H1 (cell line): Measurements from ENCODE around the gene PLBD1. TPM values are rescaled to one million over a fixed set of nuclear protein-coding genes. Genes with fewer than 3 reads are reported as not detected.

Experiments
- CTCF ChIA-PET: fragments of 300-600 bp; sonication (Branson Sonifier 250); formaldehyde crosslinking; loops from one replicate; lab custom pipeline; 2021; ENCODE audit not compliant: partially characterized antibody; lab: Charles Lee
- POLR2A ChIA-PET: fragments of 300-600 bp; sonication (Branson Sonifier 250); formaldehyde crosslinking; loops from one replicate; lab custom pipeline; 2021; ENCODE audit warnings: inconsistent platforms; ENCODE audit not compliant: partially characterized antibody; lab: Charles Lee
- DNase-seq, 2 experiments: peaks; one replicate each; pipeline versions ENCODE4 v3.0.0 to v3.0.0-alpha.2; 2010 to 2022; ENCODE audit warnings: low spot score in 2 of 2, low read depth in 1 of 2, mixed read lengths in 1 of 2
- FAIRE-seq: peaks from 2 replicates; lab custom pipeline; 2011; peaks lifted over from hg19 to GRCh38; lab: Jason Lieb, UNC
- H2AFZ ChIP-seq: 2 replicates; pipeline ENCODE4 v1.8.1; 2012; ENCODE audit warnings: low read length, inconsistent platforms
- H2AK5ac ChIP-seq: 2 replicates; pipeline ENCODE4 v1.6.1; 2013; ENCODE audit warnings: low read depth, low read length
- H2BK120ac ChIP-seq: replicated peaks from 2 replicates; pipeline ENCODE3; 2013; ENCODE audit warnings: low read depth, low read length, inconsistent platforms
- H2BK12ac ChIP-seq: 2 replicates; pipeline ENCODE4 v1.6.1; 2013; ENCODE audit warnings: low read depth, low read length
- H2BK15ac ChIP-seq: 2 replicates; pipeline ENCODE4 v1.6.1; 2013; ENCODE audit warnings: low read length
- H2BK20ac ChIP-seq: 2 replicates; pipeline ENCODE4 v1.6.1; 2013; ENCODE audit warnings: low read length
- H2BK5ac ChIP-seq: 2 replicates; pipeline ENCODE4 v1.6.1; 2013; ENCODE audit warnings: low read depth, low read length
- H3K14ac ChIP-seq: 2 replicates; pipeline ENCODE4 v1.6.1; 2013; ENCODE audit warnings: inconsistent platforms; ENCODE audit not compliant: insufficient read length
- H3K18ac ChIP-seq: 2 replicates; pipeline ENCODE4 v1.6.1; 2013; ENCODE audit warnings: low read length; ENCODE audit errors: extremely low read depth
- H3K23ac ChIP-seq: 2 replicates; pipeline ENCODE4 v1.6.1; 2013; ENCODE audit warnings: inconsistent platforms; ENCODE audit not compliant: insufficient read length
- H3K23me2 ChIP-seq: 2 replicates; pipeline ENCODE4 v1.6.1; 2013; ENCODE audit warnings: low read depth, low read length
- H3K27ac ChIP-seq: 2 replicates; pipeline ENCODE4 v1.6.1; 2011; ENCODE audit warnings: low read depth, low read length, inconsistent platforms
- H3K27me3 ChIP-seq, 4 experiments: replicated peaks in 1 of 4; 1 replicate in 1 of 4; 2 replicates in 3 of 4; pipeline versions ENCODE4 v1.6.1 to v1.8.1; 2011 to 2013; ENCODE audit warnings: low read length in 3 of 4, mild to moderate bottlenecking in 3 of 4, inconsistent platforms in 2 of 4, mixed read lengths in 2 of 4, moderate library complexity in 1 of 4; ENCODE audit not compliant: control insufficient read depth in 3 of 4, insufficient read depth in 3 of 4; ENCODE audit errors: extremely low read depth in 1 of 4
- H3K36me3 ChIP-seq, 4 experiments: 2 replicates each; pipeline versions ENCODE4 v1.6.1 to v1.8.1; 2011 to 2013; ENCODE audit warnings: mild to moderate bottlenecking in 4 of 4, low read length in 3 of 4, moderate library complexity in 2 of 4, control low read depth in 1 of 4, inconsistent platforms in 1 of 4; ENCODE audit not compliant: insufficient read depth in 4 of 4, control insufficient read depth in 2 of 4
- H3K4ac ChIP-seq: replicated peaks from 2 replicates; pipeline ENCODE3; 2013; ENCODE audit warnings: low read length, low read depth, mixed read lengths, inconsistent platforms; ENCODE audit not compliant: insufficient read length
- H3K4me1 ChIP-seq, 4 experiments: replicated peaks in 1 of 4; 1 replicate in 1 of 4; 2 replicates in 3 of 4; pipeline versions ENCODE4 v1.6.1 to v1.8.1; 2011 to 2013; ENCODE audit warnings: low read length in 3 of 4, inconsistent platforms in 2 of 4, mixed read lengths in 1 of 4; ENCODE audit not compliant: insufficient read depth in 4 of 4, control insufficient read depth in 3 of 4
- H3K4me2 ChIP-seq, 2 experiments: 2 replicates each; pipeline versions ENCODE4 v1.6.1 to v1.8.1; 2011 to 2013; ENCODE audit warnings: low read depth in 2 of 2, low read length in 2 of 2, control low read depth in 1 of 2, inconsistent platforms in 1 of 2, mild to moderate bottlenecking in 1 of 2; ENCODE audit not compliant: insufficient read depth in 1 of 2
- H3K4me3 ChIP-seq, 4 experiments: fragments of 200-600, 300-600 bp in 1 of 4; sonication (generic), shearing (Covaris generic), sonication (Bioruptor Twin) in 1 of 4; 2 replicates each; pipeline versions ENCODE4 v1.5.1 to v1.8.1; 2011 to 2016; ENCODE audit warnings: low read length in 4 of 4, low read depth in 3 of 4, control low read depth in 2 of 4, inconsistent platforms in 2 of 4, mild to moderate bottlenecking in 2 of 4, mixed read lengths in 1 of 4, moderate library complexity in 1 of 4; ENCODE audit not compliant: insufficient read depth in 2 of 4; ENCODE audit errors: extremely low read depth in 1 of 4
- H3K56ac ChIP-seq: replicated peaks from 2 replicates; pipeline ENCODE3; 2013; ENCODE audit warnings: low read depth, mild to moderate bottlenecking, mixed read lengths, low read length, inconsistent platforms; ENCODE audit not compliant: insufficient read length
- H3K79me1 ChIP-seq: 2 replicates; pipeline ENCODE4 v1.6.1; 2013; ENCODE audit warnings: low read depth, low read length, control low read depth
- H3K79me2 ChIP-seq, 2 experiments: 2 replicates each; pipeline versions ENCODE4 v1.6.1 to v1.8.1; 2012 to 2013; ENCODE audit warnings: low read length in 2 of 2, mild to moderate bottlenecking in 2 of 2, inconsistent platforms in 1 of 2; ENCODE audit not compliant: insufficient read depth in 2 of 2, control insufficient read depth in 1 of 2
- H3K9ac ChIP-seq, 4 experiments: replicated peaks in 1 of 4; 1 replicate in 1 of 4; 2 replicates in 3 of 4; pipeline versions ENCODE4 v1.6.1 to v1.8.1; 2011 to 2013; ENCODE audit warnings: low read depth in 3 of 4, low read length in 3 of 4, control low read depth in 2 of 4, mild to moderate bottlenecking in 2 of 4, moderate library complexity in 2 of 4, inconsistent platforms in 1 of 4; ENCODE audit errors: extremely low read depth in 1 of 4
- H3K9me3 ChIP-seq, 2 experiments: 2 replicates each; pipeline versions ENCODE4 v1.6.1 to v1.8.1; 2012 to 2013; ENCODE audit warnings: mild to moderate bottlenecking in 2 of 2, moderate library complexity in 2 of 2, control low read depth in 1 of 2, inconsistent platforms in 1 of 2, low read depth in 1 of 2, low read length in 1 of 2, mixed read lengths in 1 of 2; ENCODE audit not compliant: insufficient read depth in 2 of 2
- H4K20me1 ChIP-seq, 2 experiments: replicated peaks in 1 of 2; 2 replicates each; pipeline versions ENCODE3 to v1.8.1; 2011 to 2013; ENCODE audit warnings: inconsistent platforms in 2 of 2, low read length in 2 of 2, mild to moderate bottlenecking in 1 of 2; ENCODE audit not compliant: insufficient read depth in 2 of 2, control insufficient read depth in 1 of 2
- H4K5ac ChIP-seq: 2 replicates; pipeline ENCODE4 v1.6.1; 2013; ENCODE audit warnings: low read length, low read depth, mixed read lengths, inconsistent platforms; ENCODE audit not compliant: insufficient read length
- H4K8ac ChIP-seq: 2 replicates; pipeline ENCODE4 v1.8.0; 2013; ENCODE audit warnings: mild to moderate bottlenecking, moderate library complexity, low read length, inconsistent platforms; ENCODE audit not compliant: insufficient read depth; ENCODE audit errors: extremely low read depth
- H4K91ac ChIP-seq: replicated peaks from 2 replicates; pipeline ENCODE3; 2013; ENCODE audit warnings: low read length, mixed read lengths, inconsistent platforms; ENCODE audit not compliant: insufficient read length
- CREB1 ChIP-seq: IDR thresholded peaks from 2 replicates; pipeline ENCODE4 v1.6.1; 2012; ENCODE audit warnings: inconsistent platforms
- TCF12 ChIP-seq: IDR thresholded peaks from 2 replicates; pipeline ENCODE4 v1.6.1; 2011; ENCODE audit warnings: low read depth, mild to moderate bottlenecking, low read length
- WGBS, 2 experiments: shearing (Covaris generic) in 1 of 2; methylation state at CpG; one replicate each; pipeline versions ENCODE4 v1.1.6 to v1.1.7; 2013 to 2015; ENCODE audit warnings: low lambda C conversion rate in 2 of 2, mixed read lengths in 2 of 2, inconsistent platforms in 1 of 2, low coverage in 1 of 2, missing lambda C conversion rate in 1 of 2; ENCODE audit not compliant: insufficient replicate concordance in 2 of 2, insufficient coverage in 1 of 2, insufficient read length in 1 of 2; ENCODE audit errors: extremely low coverage in 1 of 2, missing lambda C conversion rate in 1 of 2; 5-methylcytosine and 5-hydroxymethylcytosine counted together
- polyA plus RNA-seq, 7 experiments: library from polyadenylated mRNA; depleted of rRNA in 3 of 7; stranded (reverse) in 5 of 7; unstranded in 2 of 7; fragments of >200 nt in 5 of 7; fragments of 200-250 nt in 2 of 7; gene quantifications; 1 replicate in 5 of 7; 2 replicates in 1 of 7; 4 replicates in 1 of 7; pipeline versions ENCODE4 v1.2.1 to v1.2.3, GENCODE V29; 2011 to 2013; ENCODE audit warnings: missing spikeins in 2 of 7, mixed read lengths in 2 of 7
- total RNA-seq: library from RNA; stranded (reverse); fragmentation: NEBNext Ultra II Directional; extraction: Animal tissue kit (Norgen Biotek cat#: 25700); gene quantifications from 2 replicates; pipeline ENCODE4 v1.2.1, GENCODE V29; 2021

Gene PLBD1
- total and polyA plus RNA-seq, 2 of the 8 experiments (the other 6 are each of a cell fraction or from before 2014, with no cell fraction given), result 6.3 to 12.3 TPM

DNA sequence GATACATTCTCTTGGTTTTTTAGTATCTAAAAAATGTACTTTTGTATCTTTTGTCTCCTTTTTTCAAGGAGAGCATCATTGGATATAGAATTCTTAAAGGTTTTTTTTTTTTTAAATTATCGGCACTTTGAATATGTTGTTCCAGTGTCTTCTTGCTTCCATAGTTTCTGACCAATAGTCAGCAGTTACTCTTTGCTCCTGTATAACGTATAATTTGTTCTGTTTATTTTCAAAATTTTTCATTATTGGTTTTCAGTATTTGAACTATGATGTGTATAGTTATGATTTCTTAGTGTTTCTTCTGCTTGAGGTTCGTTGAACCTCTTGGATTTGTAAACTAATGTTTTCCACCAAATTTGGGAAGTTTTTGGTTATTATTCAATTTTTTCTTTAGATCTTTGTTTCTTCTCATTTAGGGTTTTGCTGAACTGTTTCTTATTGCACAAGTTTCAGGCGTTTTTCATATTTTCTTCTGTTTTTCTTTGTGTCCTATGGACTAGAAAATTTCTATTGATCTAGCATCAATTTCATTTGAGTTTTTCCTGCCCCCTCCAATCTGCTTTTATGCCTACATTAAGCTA, 93.9 kb downstream of the PLBD1 start:
- Histone ChIP-seq H3K14ac (no peak overlapping the region), H3K79me2 (peaks cover 0 to 24% of the 10 kb centered on the region in 2 experiments; a peak in 1 of 4 replicates), H3K4me3 (no peak overlapping the region), H3K9ac (no peak overlapping the region), H3K9me3 (peaks cover 11 to 24% of the 10 kb centered on the region in 2 experiments; a peak in 3 of 4 replicates), H2BK120ac (no peak overlapping the region), H3K18ac (no peak overlapping the region), H3K4ac (no peak overlapping the region), H3K23me2 (no peaks in the 10 kb centered on the region), H2AFZ (no peak overlapping the region), H4K20me1 (no peaks in the 10 kb centered on the region), H3K56ac (no peak overlapping the region), H2BK12ac (no peak overlapping the region), H3K27ac (no peak overlapping the region), H2AK5ac (no peak overlapping the region), H4K91ac (no peak overlapping the region), H4K5ac (no peak overlapping the region), H4K8ac (no peak overlapping the region), H2BK15ac (no peak overlapping the region), H2BK20ac (no peak overlapping the region), H3K4me2 (no peak overlapping the region), H2BK5ac (no peak overlapping the region), H3K27me3 (no peaks in the 10 kb centered on the region), H3K79me1 (no peaks in the 10 kb centered on the region), H3K23ac (no peak overlapping the region), H3K4me1 (no peaks in the 10 kb centered on the region), H3K36me3 (peaks cover 0 to 83% (median 26%) of the 10 kb centered on the region in 4 experiments; a peak in 6 of 8 replicates)
- TF ChIP-seq CREB1, result no peak
- TF ChIP-seq TCF12, result no peak
- 88% methylated on average over 4 of the region's 4 CpGs; no CpG with 5 or more reads in 1 of the 2 experiments for WGBS, 2 experiments
- peak; percentile 39 for FAIRE-seq
- ChIA-PET POLR2A (interaction anchor here (1.0 kb wide), 2 partner anchors 10 to 193 kb away, joined by 3 read pairs; no protein-coding TSS in a partner anchor), CTCF (interaction anchor here (0.7 kb wide), 2 partner anchors 212 to 1208 kb away, joined by 3 read pairs; no protein-coding TSS in a partner anchor)
- no peak for DNase-seq
